GM12878 (cell line): ENCODE results near the gene PHLPP1. TPM values are rescaled to one million over a fixed set of nuclear protein-coding genes. Genes with fewer than 3 reads are reported as not detected.

Experiments used
- ATAC-seq: fragments of 200-7000 bp; cut with Tn5 transposase; 3 replicates; pipeline ENCODE4 v1.9.1; 2020; ENCODE audit warnings: mild to moderate bottlenecking, moderate library complexity
- BruUV-seq: library from RNA; stranded (reverse); fragments of 400-500 nt; replicated peaks from 2 replicates; lab custom pipeline; 2021; lab: Mats Ljungman, UMichigan
- CTCF ChIA-PET: fragments of 300-600 bp; sonication (Branson Sonifier 250); formaldehyde crosslinking; extraction: SDS; loops from one replicate; lab custom pipeline; 2021; ENCODE audit warnings: inconsistent platforms; lab: Yijun Ruan, JAX
- POLR2A ChIA-PET: fragments of 350-600 bp; formaldehyde crosslinking; extraction: SDS; loops from one replicate; lab custom pipeline; 2021; ENCODE audit warnings: inconsistent platforms; lab: Charles Lee
- RAD21 ChIA-PET: fragments of 300-600 bp; sonication (Branson Sonifier 250); formaldehyde crosslinking; loops from one replicate; lab custom pipeline; 2023; ENCODE audit warnings: antibody characterized with exemption; ENCODE audit not compliant: unreplicated experiment; lab: Charles Lee
- SMC1A ChIA-PET: fragments of 300-600 bp; sonication (Branson Sonifier 250); formaldehyde crosslinking; loops from one replicate; lab custom pipeline; 2023; ENCODE audit not compliant: unreplicated experiment, uncharacterized antibody; lab: Charles Lee
- DNase-seq: peaks from one replicate; pipeline ENCODE4 v3.0.0-alpha.2; 2011; ENCODE audit warnings: low read depth, low spot score
- FAIRE-seq: peaks from 3 replicates; lab custom pipeline; 2011; peaks lifted over from hg19 to GRCh38; lab: Jason Lieb, UNC
- H2AFZ ChIP-seq: 2 replicates; pipeline ENCODE4 v1.6.0; 2011; ENCODE audit warnings: low read depth, low read length, control low read depth; ENCODE audit not compliant: control insufficient read depth
- H3K27ac ChIP-seq: 2 replicates; pipeline ENCODE4 v1.5.1; 2011; ENCODE audit warnings: control low read depth; ENCODE audit not compliant: control insufficient read depth, insufficient read depth
- H3K27me3 ChIP-seq, 2 experiments: replicated peaks in 1 of 2; 2 replicates each; pipeline versions ENCODE4 v1.6.0 to v1.6.1; 2011; ENCODE audit warnings: low read length in 1 of 2; ENCODE audit not compliant: control insufficient read depth in 2 of 2, insufficient read depth in 2 of 2
- H3K36me3 ChIP-seq, 2 experiments: 2 replicates each; pipeline ENCODE4 v1.5.1; 2011; ENCODE audit warnings: low read length in 1 of 2; ENCODE audit not compliant: control insufficient read depth in 2 of 2, insufficient read depth in 2 of 2
- H3K4me1 ChIP-seq: 2 replicates; pipeline ENCODE4 v1.6.1; 2011; ENCODE audit warnings: mild to moderate bottlenecking, low read length, moderate library complexity, mixed read lengths; ENCODE audit not compliant: control insufficient read depth, insufficient read depth
- H3K4me2 ChIP-seq: 2 replicates; pipeline ENCODE4 v1.6.0; 2011; ENCODE audit warnings: control low read depth; ENCODE audit not compliant: control insufficient read depth, insufficient read depth
- H3K4me3 ChIP-seq: fragments of 200-600 bp; sonication (generic); 2 replicates; pipeline ENCODE4 v1.5.1; 2016
- H3K79me2 ChIP-seq: 2 replicates; pipeline ENCODE4 v1.6.0; 2011; ENCODE audit warnings: low read length; ENCODE audit not compliant: control insufficient read depth, insufficient read depth
- H3K9ac ChIP-seq: 2 replicates; pipeline ENCODE4 v1.8.0; 2011; ENCODE audit warnings: low read length, control low read depth, mixed read lengths; ENCODE audit not compliant: control insufficient read depth, insufficient read depth
- H3K9me3 ChIP-seq: replicated peaks from 3 replicates; pipeline ENCODE4 v1.5.1; 2011; ENCODE audit warnings: mild to moderate bottlenecking, low read length; ENCODE audit not compliant: control insufficient read depth, insufficient read depth
- H4K20me1 ChIP-seq: 2 replicates; pipeline ENCODE4 v1.6.0; 2011; ENCODE audit not compliant: control insufficient read depth, insufficient read depth
- BACH1 ChIP-seq: fragments of 450-650 bp; IDR thresholded peaks from 2 replicates; pipeline ENCODE4 v1.6.1; 2017; ENCODE audit warnings: mild to moderate bottlenecking, borderline replicate concordance
- CTCF ChIP-seq, 3 experiments: IDR thresholded peaks in 2 of 3; conservative IDR thresholded peaks in 1 of 3; 2 replicates each; pipeline ENCODE4 v1.5.1; 2011; ENCODE audit warnings: low read depth in 3 of 3, low read length in 3 of 3, mild to moderate bottlenecking in 3 of 3, control low read depth in 2 of 3, moderate library complexity in 2 of 3, inconsistent platforms in 1 of 3, mixed read lengths in 1 of 3; ENCODE audit not compliant: control insufficient read depth in 2 of 3, insufficient read depth in 1 of 3; ENCODE audit errors: extremely low read depth in 1 of 3
- GATAD2B ChIP-seq: fragments of 450-650 bp; conservative IDR thresholded peaks from 2 replicates; pipeline ENCODE4 v1.6.1; 2017; ENCODE audit warnings: low read depth, mild to moderate bottlenecking, moderate library complexity
- IKZF1 ChIP-seq: fragments of 450-650 bp; conservative IDR thresholded peaks from 2 replicates; pipeline ENCODE4 v1.6.1; 2017; ENCODE audit warnings: antibody characterized with exemption, mild to moderate bottlenecking
- IKZF2 ChIP-seq, 2 experiments: fragments of 450-650 bp; IDR thresholded peaks; 2 replicates each; pipeline ENCODE4 v1.6.1; 2017; ENCODE audit warnings: mild to moderate bottlenecking in 2 of 2, moderate library complexity in 2 of 2
- MLLT1 ChIP-seq: fragments of 450-650 bp; IDR thresholded peaks from 2 replicates; pipeline ENCODE4 v1.6.1; 2016; ENCODE audit warnings: mild to moderate bottlenecking
- RAD21 ChIP-seq: IDR thresholded peaks from 2 replicates; pipeline ENCODE4 v1.6.1; 2011; ENCODE audit warnings: mild to moderate bottlenecking, low read depth, low read length, moderate library complexity; ENCODE audit not compliant: insufficient read depth
- RBBP5 ChIP-seq: fragments of 200-600 bp; sonication (generic); conservative IDR thresholded peaks from 2 replicates; pipeline ENCODE4 v1.6.1; 2016
- SMC3 ChIP-seq: IDR thresholded peaks from 2 replicates; pipeline ENCODE4 v1.6.1; 2011; ENCODE audit warnings: low read length, improper control_type of control experiment, borderline replicate concordance
- WRNIP1 ChIP-seq: IDR thresholded peaks from 2 replicates; pipeline ENCODE4 v1.6.1; 2011; ENCODE audit warnings: low read depth, low read length, improper control_type of control experiment, borderline replicate concordance
- YY1 ChIP-seq: IDR thresholded peaks from 2 replicates; pipeline ENCODE4 v1.6.1; 2011; ENCODE audit warnings: low read depth, mild to moderate bottlenecking, low read length
- WGBS: methylation state at CpG from one replicate; pipeline ENCODE4 v1.1.6; 2016; ENCODE audit warnings: low lambda C conversion rate; ENCODE audit not compliant: insufficient replicate concordance, insufficient coverage; ENCODE audit errors: missing lambda C conversion rate; 5-methylcytosine and 5-hydroxymethylcytosine counted together
- in situ Hi-C: fragments of 300-500 bp; cut with MboI; formaldehyde crosslinking; loops from 9 replicates; pipeline ENCODE4 v1.14.3; 2018; ENCODE audit warnings: mixed read lengths
- intact Hi-C: fragments of 100-400 bp; cut with micrococcal nuclease; formaldehyde crosslinking; loops from one replicate; pipeline ENCODE4 v1.14.2; 2022; ENCODE audit not compliant: unreplicated experiment
- polyA plus RNA-seq, 11 experiments: library from polyadenylated mRNA; depleted of rRNA in 4 of 11; unstranded in 6 of 11; stranded (reverse) in 5 of 11; fragments of >200 nt; fragmentation: Nextera tagmentation in 4 of 11; fragmentation: Illumina TruSeq in 1 of 11; extraction: Ambion mirVana in 4 of 11; extraction: Trizol in 1 of 11; gene quantifications; 1 replicate in 1 of 11; 2 replicates in 10 of 11; pipeline versions ENCODE4 v1.2.1 to v1.2.3, GENCODE V29; 2011 to 2016; ENCODE audit warnings: inconsistent platforms in 2 of 11, missing spikeins in 2 of 11, low read depth in 1 of 11
- total RNA-seq, 4 experiments: library from RNA; depleted of rRNA in 3 of 4; stranded (reverse); fragments of >200 nt in 3 of 4; fragmentation: Illumina TruSeq in 1 of 4; extraction: Trizol in 1 of 4; gene quantifications; 2 replicates each; pipeline versions ENCODE4 v1.2.1 to v1.2.3, GENCODE V29; 2013 to 2021

Gene PHLPP1
- total and polyA plus RNA-seq, 10 of the 15 experiments (the other 5 are each of a cell fraction or from before 2014, with no cell fraction given), result 0.42 to 7.0 (median 1.9) TPM

DNA sequence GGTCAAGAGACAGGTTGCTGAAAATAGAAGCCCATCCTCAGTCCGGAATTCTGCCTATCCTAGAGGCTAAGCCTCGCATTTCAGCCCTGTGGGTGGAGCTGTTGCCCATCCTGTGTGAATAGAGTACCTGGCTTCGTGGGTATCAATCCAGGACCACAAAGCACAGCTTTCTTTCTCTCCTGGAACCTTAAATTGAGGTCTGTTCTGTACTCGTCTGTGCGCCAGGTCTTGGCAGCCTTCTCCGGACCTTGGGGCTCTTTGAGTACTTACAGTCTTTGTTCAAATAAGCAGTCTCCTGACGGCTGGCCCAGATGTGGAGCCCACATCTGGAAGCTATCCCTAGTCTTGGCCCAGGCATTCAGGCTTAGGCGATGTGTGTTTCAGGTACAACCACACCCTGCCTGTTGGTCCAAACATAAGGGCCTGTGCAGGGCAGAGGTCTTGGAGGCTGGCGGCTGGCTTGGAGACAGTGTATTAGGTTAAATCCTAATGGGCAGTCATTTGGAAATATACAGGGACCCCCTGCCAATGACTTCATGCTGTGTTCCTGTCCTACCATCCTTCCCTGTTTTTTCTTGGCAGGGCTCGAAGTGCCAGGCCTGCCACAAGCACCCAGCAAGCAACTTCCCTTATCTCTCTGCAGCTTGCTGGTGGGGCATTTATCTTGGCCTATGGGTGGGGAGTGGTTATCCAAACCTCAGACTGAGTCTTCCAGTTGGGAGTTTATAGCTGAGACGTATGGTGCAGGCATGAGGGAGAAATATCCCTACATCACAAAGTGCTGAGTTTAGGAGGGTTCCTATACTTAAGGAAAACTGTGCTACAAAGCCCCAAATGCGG is 310.1 kb downstream of the PHLPP1 start:
- no peak overlapping the region for H3K9ac ChIP-seq
- POLR2A ChIA-PET, result interaction anchor here (0.8 kb wide), 1 partner anchor 298 kb away, joined by 3 read pairs; no protein-coding TSS in a partner anchor
- TF ChIP-seq YY1 (0 out of 2 replicates have a peak, but pooled peaks have one; percentile 18), GATAD2B (no peak), RBBP5 (no peak), IKZF1 (peak; percentile 27; the same call in 1 of the 2 replicates), WRNIP1 (no peak), BACH1 (no peak), CTCF (IDR thresholded peaks at IDR 0.05 in 2 of 3, conservative IDR thresholded peaks at IDR 0.05 in 1 of 3; ENCODE audit: control insufficient read depth in 2 of 3, extremely low read depth in 1 of 3, insufficient read depth in 1 of 3, low read depth in 3 of 3, low read length in 3 of 3) (peak; percentile 36 to 59 (median 40); a peak in 4 of 6 replicates), MLLT1 (no peak), SMC3 (peak; percentile 53; the same call in 1 of the 2 replicates), IKZF2 (IDR thresholded peaks at IDR 0.05) (peak; percentile 18 to 31; a peak in 1 of 4 replicates), RAD21 (peak; percentile 72)
- ATAC-seq, result peak; percentile 59; the same call in 2 of the 3 replicates
- CTCF ChIA-PET, result interaction anchor here (0.6 to 7.2 kb wide), 17 partner anchors 9 to 332 kb away, joined by 3 to 77 read pairs (median 7); no protein-coding TSS in a partner anchor
- H4K20me1 ChIP-seq, result no peaks in the 10 kb centered on the region
- no peak for FAIRE-seq
- H2AFZ ChIP-seq, result no peak overlapping the region
- no peak overlapping the region for H3K4me3 ChIP-seq
- H3K36me3 ChIP-seq, result no peaks in the 10 kb centered on the region
- no TSS peak for BruUV-seq
- in situ Hi-C loops (no loop called here), intact Hi-C loops (no loop called here)
- no peak overlapping the region for H3K4me2 ChIP-seq
- SMC1A ChIA-PET, result interaction anchor here (0.9 to 4.2 kb wide), 24 partner anchors 8 to 314 kb away, joined by 3 to 29 read pairs (median 4); partner anchors contain the start of gene BCL2
- RAD21 ChIA-PET, result interaction anchor here (0.8 to 4.6 kb wide), 16 partner anchors 9 to 414 kb away, joined by 3 to 22 read pairs (median 4); no protein-coding TSS in a partner anchor
- WGBS, result 73% methylated on average over 12 of the region's 12 CpGs
- H3K79me2 ChIP-seq, result no peaks in the 10 kb centered on the region
- no peak for DNase-seq
- H3K27me3 ChIP-seq, result no peaks in the 10 kb centered on the region
- H3K27ac ChIP-seq, result no peak overlapping the region
- no peaks in the 10 kb centered on the region for H3K4me1 ChIP-seq
- no peaks in the 10 kb centered on the region; the same call in 2 of the 3 replicates for H3K9me3 ChIP-seq
